K562 (cell line): ENCODE data around the gene DDX50. TPM values are rescaled to one million over a fixed set of nuclear protein-coding genes. Genes with fewer than 3 reads are reported as not detected.

Source experiments
- ATAC-seq: fragments of 200-7000 bp; cut with Tn5 transposase; 3 replicates; pipeline ENCODE4 v1.9.1; 2020; ENCODE audit warnings: moderate library complexity
- BruUV-seq: library from RNA; stranded (reverse); fragments of 400-500 nt; replicated peaks from 2 replicates; lab custom pipeline; 2021; lab: Mats Ljungman, UMichigan
- CTCF ChIA-PET: fragments of 300-600 bp; formaldehyde crosslinking; extraction: SDS; loops from one replicate; lab custom pipeline; 2021; ENCODE audit warnings: low intra/inter-chr PET ratio; lab: Yijun Ruan, JAX
- POLR2A ChIA-PET: fragments of 300-600, 350-650 bp; sonication (Branson Sonifier 250); formaldehyde crosslinking; extraction: SDS; loops from one replicate; lab custom pipeline; 2021; ENCODE audit warnings: antibody characterized with exemption, inconsistent platforms; lab: Yijun Ruan, JAX
- DNase-seq, 4 experiments: peaks; one replicate each; pipeline versions ENCODE4 v3.0.0 to v3.0.0-alpha.2; 2011 to 2018; ENCODE audit warnings: low spot score in 3 of 4, mixed read lengths in 3 of 4; ENCODE audit errors: extremely low read depth in 1 of 4
- FAIRE-seq: peaks from 2 replicates; lab custom pipeline; 2011; peaks lifted over from hg19 to GRCh38; lab: Jason Lieb, UNC
- H2AFZ ChIP-seq: 2 replicates; pipeline ENCODE4 v1.6.0; 2011; ENCODE audit warnings: low read depth, low read length, control low read depth, inconsistent platforms
- H3K27ac ChIP-seq: fragments of 200-600 bp; 3 replicates; pipeline ENCODE4 v1.8.0; 2011; ENCODE audit warnings: low read depth, mild to moderate bottlenecking, control low read depth, inconsistent platforms, low read length, moderate library complexity, mixed read lengths; ENCODE audit errors: extremely low read depth
- H3K27me3 ChIP-seq, 2 experiments: fragments of 300-600 bp in 1 of 2; 2 replicates in 1 of 2; 3 replicates in 1 of 2; pipeline versions ENCODE4 v1.6.0 to v1.8.0; 2011; ENCODE audit warnings: inconsistent platforms in 2 of 2, low read length in 2 of 2, mild to moderate bottlenecking in 1 of 2, mixed read lengths in 1 of 2, moderate library complexity in 1 of 2; ENCODE audit not compliant: control insufficient read depth in 2 of 2, insufficient read depth in 2 of 2
- H3K36me3 ChIP-seq: fragments of 300-600 bp; 3 replicates; pipeline ENCODE4 v1.8.0; 2011; ENCODE audit warnings: mild to moderate bottlenecking, low read length, inconsistent platforms; ENCODE audit not compliant: control insufficient read depth, insufficient read depth
- H3K4me1 ChIP-seq, 2 experiments: fragments of 200-600 bp in 1 of 2; replicated peaks in 1 of 2; 2 replicates in 1 of 2; 3 replicates in 1 of 2; pipeline versions ENCODE4 v1.5.1 to v1.8.0; 2011; ENCODE audit warnings: inconsistent platforms in 2 of 2, low read length in 2 of 2, mild to moderate bottlenecking in 1 of 2, mixed read lengths in 1 of 2, moderate library complexity in 1 of 2; ENCODE audit not compliant: control insufficient read depth in 2 of 2, insufficient read depth in 2 of 2
- H3K4me2 ChIP-seq: 2 replicates; pipeline ENCODE4 v1.6.1; 2011; ENCODE audit warnings: low read length, control low read depth, inconsistent platforms, mixed read lengths; ENCODE audit not compliant: insufficient read depth
- H3K4me3 ChIP-seq: fragments of 200-600 bp; sonication (generic), shearing (Covaris generic); 2 replicates; pipeline ENCODE4 v1.5.1; 2016; ENCODE audit warnings: control low read depth, inconsistent platforms
- H3K79me2 ChIP-seq: fragments of 200-600 bp; 3 replicates; pipeline ENCODE4 v1.8.0; 2011; ENCODE audit warnings: low read length, inconsistent platforms; ENCODE audit not compliant: control insufficient read depth, insufficient read depth
- H3K9ac ChIP-seq, 2 experiments: 2 replicates each; pipeline versions ENCODE4 v1.6.0 to v1.6.1; 2011; ENCODE audit warnings: low read depth in 2 of 2, low read length in 2 of 2, control low read depth in 1 of 2, inconsistent platforms in 1 of 2, mild to moderate bottlenecking in 1 of 2, mixed read lengths in 1 of 2; ENCODE audit not compliant: insufficient read depth in 1 of 2
- H3K9me1 ChIP-seq: one replicate; pipeline ENCODE4 v1.6.0; 2011; ENCODE audit warnings: inconsistent platforms, mild to moderate bottlenecking, low read length, moderate library complexity; ENCODE audit not compliant: control insufficient read depth, insufficient read depth
- H3K9me3 ChIP-seq: replicated peaks from 2 replicates; pipeline ENCODE4 v1.5.1; 2011; ENCODE audit warnings: low read depth, low read length, inconsistent platforms; ENCODE audit not compliant: control insufficient read depth, insufficient read depth
- H4K20me1 ChIP-seq: replicated peaks from 2 replicates; pipeline ENCODE4 v1.6.1; 2011; ENCODE audit warnings: low read length, inconsistent platforms, mixed read lengths; ENCODE audit not compliant: control insufficient read depth, insufficient read depth
- ATF3 ChIP-seq, 2 experiments: fragments of 450-650 bp in 1 of 2; sonication (generic) in 1 of 2; formaldehyde crosslinking in 1 of 2; IDR thresholded peaks in 1 of 2; conservative IDR thresholded peaks in 1 of 2; 2 replicates each; pipeline versions ENCODE4 v1.6.1 to v1.8.1; 2016 to 2023; ENCODE audit warnings: mild to moderate bottlenecking in 2 of 2, moderate library complexity in 2 of 2, inconsistent platforms in 1 of 2, missing genetic modification reagents in 1 of 2
- FOSL1 ChIP-seq: fragments of 200-800 bp; sonication (Bioruptor generic); conservative IDR thresholded peaks from 2 replicates; pipeline ENCODE4 v1.6.1; 2016; ENCODE audit warnings: missing genetic modification characterization, missing compliant biosample characterization
- GTF2A2 ChIP-seq: IDR thresholded peaks from 2 replicates; pipeline ENCODE4 v1.6.1; 2016; ENCODE audit warnings: mild to moderate bottlenecking, missing genetic modification characterization, missing compliant biosample characterization
- ILK ChIP-seq: fragments of 450-650 bp; IDR thresholded peaks from 2 replicates; pipeline ENCODE4 v1.6.1; 2016; ENCODE audit warnings: missing genetic modification characterization, low read depth, mild to moderate bottlenecking, missing compliant biosample characterization, moderate library complexity, borderline replicate concordance
- KHSRP ChIP-seq: fragments of 450-650 bp; IDR thresholded peaks from 2 replicates; pipeline ENCODE4 v1.6.1; 2017
- MTF1 ChIP-seq: fragments of 250-450 bp; sonication (Bioruptor Pico); IDR thresholded peaks from 2 replicates; pipeline ENCODE4 v1.9.0; 2021; ENCODE audit warnings: moderate library complexity, mild to moderate bottlenecking, inconsistent platforms, borderline replicate concordance
- TBL1XR1 ChIP-seq, 2 experiments: IDR thresholded peaks; 2 replicates each; pipeline ENCODE4 v1.6.1; 2012; ENCODE audit warnings: improper control_type of control experiment in 2 of 2, low read length in 2 of 2, mild to moderate bottlenecking in 1 of 2
- YBX1 ChIP-seq: fragments of 450-650 bp; IDR thresholded peaks from 2 replicates; pipeline ENCODE4 v1.7.1; 2016; ENCODE audit warnings: mild to moderate bottlenecking
- ZNF589 ChIP-seq: fragments of 200-800 bp; sonication (Bioruptor generic); IDR thresholded peaks from 2 replicates; pipeline ENCODE4 v1.6.1; 2016; ENCODE audit warnings: low read depth, missing genetic modification characterization, missing compliant biosample characterization
- ZNF79 ChIP-seq: fragments of 250-450 bp; sonication (Bioruptor Pico); IDR thresholded peaks from 2 replicates; pipeline ENCODE4 v1.4.0; 2020; ENCODE audit warnings: low read depth, mild to moderate bottlenecking, moderate library complexity
- WGBS: fragments of 100-300 bp; shearing (Covaris generic); methylation state at CpG from one replicate; pipeline ENCODE4 v1.1.6; 2016; ENCODE audit warnings: low coverage, mixed read lengths; ENCODE audit not compliant: insufficient coverage; ENCODE audit errors: missing lambda C conversion rate; 5-methylcytosine and 5-hydroxymethylcytosine counted together
- in situ Hi-C: fragments of 300-500 bp; cut with MboI; formaldehyde crosslinking; loops from 4 replicates; pipeline ENCODE4 v1.15.0; 2018; ENCODE audit warnings: inconsistent platforms, mixed read lengths
- intact Hi-C: fragments of 100-400 bp; cut with micrococcal nuclease; formaldehyde crosslinking; loops from 2 replicates; pipeline ENCODE4 v1.14.2; 2022
- polyA plus RNA-seq, 8 experiments: library from polyadenylated mRNA; depleted of rRNA in 4 of 8; stranded (reverse) in 5 of 8; unstranded in 3 of 8; fragments of >200 nt; fragmentation: Nextera tagmentation in 2 of 8; fragmentation: Illumina TruSeq in 1 of 8; extraction: Ambion mirVana in 2 of 8; extraction: Trizol in 1 of 8; gene quantifications; 2 replicates each; pipeline versions ENCODE4 v1.2.1 to v1.2.3, GENCODE V29; 2011 to 2014; ENCODE audit warnings: inconsistent platforms in 1 of 8, missing spikeins in 1 of 8
- total RNA-seq, 7 experiments: library from RNA; depleted of rRNA in 6 of 7; stranded (reverse); fragments of >200 nt in 6 of 7; fragmentation: Illumina TruSeq in 2 of 7; extraction: Trizol in 2 of 7; gene quantifications; 2 replicates each; pipeline versions ENCODE4 v1.2.1 to v1.2.3, GENCODE V29; 2011 to 2021; ENCODE audit warnings: low replicate concordance in 1 of 7
- TF ChIP-seq, protein P1 (sequence below): fragments of 250-450 bp; sonication (Bioruptor Pico); IDR thresholded peaks from 2 replicates; pipeline ENCODE4 v1.5.0; 2021; ENCODE audit warnings: mild to moderate bottlenecking, moderate library complexity

DDX50 gene
- total and polyA plus RNA-seq, 9 of the 15 experiments (the other 6 are each of a cell fraction or from before 2014, with no cell fraction given), result 36.7 to 86.8 (median 57.4) TPM

DNA sequence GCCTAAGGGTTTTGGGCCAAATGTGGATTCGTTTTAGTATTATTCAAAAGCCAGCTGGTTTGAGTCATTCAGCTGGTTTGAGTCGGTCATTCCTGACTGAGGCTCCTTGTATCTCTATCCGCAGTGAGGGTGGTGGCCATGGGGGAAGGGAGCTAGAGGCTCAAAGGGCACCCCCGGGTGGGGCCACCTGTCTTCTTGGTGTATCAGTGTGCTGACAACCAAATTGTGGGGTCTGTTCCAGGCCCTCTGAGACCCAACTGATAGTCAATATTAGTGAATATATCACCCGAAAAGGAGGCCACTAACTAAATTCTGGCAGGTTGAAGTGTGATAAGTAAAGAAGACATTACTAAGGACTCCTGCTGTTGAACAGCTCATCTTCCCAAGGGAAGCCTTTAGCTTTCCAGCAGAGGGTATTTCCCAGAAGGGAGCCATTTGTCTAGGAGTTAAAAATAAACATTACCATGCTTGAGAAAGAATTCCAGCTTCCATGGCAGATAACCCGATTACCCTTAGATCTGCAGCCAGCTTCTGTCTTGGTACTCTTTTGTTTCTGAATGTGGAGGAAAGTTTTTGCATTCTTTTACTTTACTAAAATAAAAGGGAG lies 29.9 kb upstream of the DDX50 start:
- Histone ChIP-seq H3K36me3 (no peaks in the 10 kb centered on the region), H3K27me3 (no peaks in the 10 kb centered on the region), H4K20me1 (no peaks in the 10 kb centered on the region), H3K79me2 (no peaks in the 10 kb centered on the region), H3K9ac (peak overlapping the region in 1 of 2 experiments; percentile 10; a peak in 1 of 4 replicates), H3K4me1 (peaks cover 2 to 6% of the 10 kb centered on the region in 2 experiments; a peak in 3 of 5 replicates), H3K4me3 (no peak overlapping the region), H3K27ac (peak overlapping the region; percentile 15; the same call in 1 of the 3 replicates), H3K9me1 (no peaks in the 10 kb centered on the region), H2AFZ (peak overlapping the region; percentile 54), H3K9me3 (peaks cover 4% of the 10 kb centered on the region; the same call in 1 of the 2 replicates), H3K4me2 (peak overlapping the region; percentile 26; the same call in 1 of the 2 replicates)
- ATAC-seq (peak; percentile 81), FAIRE-seq (no peak), DNase-seq (peak in 3 of 4 experiments; percentile 34 to 60 (median 36))
- CTCF ChIA-PET, result no interaction called here
- BruUV-seq, result no TSS peak
- WGBS, result 2% methylated on average over 6 of the region's 6 CpGs
- intact Hi-C loops (no loop called here), in situ Hi-C loops (no loop called here)
- POLR2A ChIA-PET, result interaction anchor here (1.1 to 1.9 kb wide), 4 partner anchors 10 to 29 kb away, joined by 4 to 13 read pairs (median 6); no protein-coding TSS in a partner anchor
- no peak for TF ChIP-seq GTF2A2
- TF ChIP-seq ATF3 (IDR thresholded peaks at IDR 0.05), result no peak
- TF ChIP-seq ATF3 (CRISPR knock-in tag; conservative IDR thresholded peaks at IDR 0.05), result no peak
- no peak for TF ChIP-seq ZNF79 (CRISPR knock-in tag)
- TF ChIP-seq MTF1, result no peak
- TF ChIP-seq, protein P1, sequence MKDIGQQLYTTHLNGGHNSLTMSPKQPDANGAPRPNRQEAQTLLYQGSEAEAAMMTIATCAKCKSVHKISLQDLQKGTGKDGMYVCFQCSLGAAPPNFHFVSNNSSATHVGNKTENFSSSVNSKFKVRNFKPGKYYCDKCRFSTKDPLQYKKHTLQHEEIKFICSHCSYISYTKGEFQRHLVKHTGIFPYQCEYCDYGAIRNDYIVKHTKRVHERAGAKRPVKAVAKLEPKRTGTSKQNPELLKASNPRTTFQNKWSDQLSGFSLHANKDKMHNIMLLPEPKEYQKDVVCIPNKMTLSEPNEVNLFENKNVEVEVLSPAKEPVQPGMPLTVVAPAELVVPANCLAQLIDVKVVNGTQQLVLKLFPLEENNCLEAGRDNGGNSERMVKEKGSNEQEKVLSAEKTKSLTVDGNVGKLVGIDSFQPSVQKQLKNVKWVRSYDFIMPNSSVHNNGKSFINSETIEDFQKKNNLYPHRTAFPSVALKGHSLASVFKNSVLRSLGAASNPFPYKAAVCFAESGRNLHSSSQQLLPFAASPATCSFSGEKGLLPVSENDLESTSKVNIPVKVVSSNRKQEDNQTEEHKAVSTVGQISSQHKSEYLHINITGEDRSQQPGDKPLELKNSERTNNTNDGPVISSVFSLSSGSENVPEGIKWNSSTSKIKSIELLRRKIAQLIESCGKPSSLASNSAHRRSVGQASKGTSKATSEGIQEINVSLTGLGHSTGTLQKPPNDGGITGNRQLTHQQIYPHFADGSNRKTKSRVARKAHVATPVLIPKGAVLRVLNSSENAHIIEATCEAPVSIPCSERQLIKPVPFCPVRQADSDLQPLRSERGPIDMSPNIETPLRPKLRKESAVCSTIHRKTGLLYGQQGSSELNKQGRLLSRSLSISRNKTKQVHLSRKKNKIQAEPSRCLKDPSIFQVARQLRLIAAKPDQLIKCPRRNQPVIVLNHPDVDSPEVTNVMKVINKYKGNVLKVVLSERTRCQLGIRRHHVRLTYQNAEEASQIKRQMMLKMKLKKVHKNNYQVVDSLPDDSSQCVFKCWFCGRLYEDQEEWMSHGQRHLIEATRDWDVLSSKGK, result no peak
- no peak for TF ChIP-seq KHSRP
- peak; percentile 69 for TF ChIP-seq FOSL1 (tag)
- no peak for TF ChIP-seq TBL1XR1 (IDR thresholded peaks at IDR 0.05; ENCODE audit: low read length in 2 of 2)
- no peak for TF ChIP-seq ZNF589 (CRISPR knock-in tag)
- no peak for TF ChIP-seq ILK (tag)
- TF ChIP-seq YBX1, result no peak
